HG02943 (cell line): Measurements from ENCODE around the gene RAPGEF1.

Source experiments
- ATAC-seq: cut with Tn5 transposase; IDR thresholded peaks from one replicate; pipeline ENCODE4 v1.9.1; 2021; ENCODE audit warnings: mild to moderate bottlenecking, low read depth, moderate library complexity; ENCODE audit not compliant: unreplicated experiment

RAPGEF1 gene

GRCh38 chr9:131630205-131630831 is 109.6 kb downstream of the RAPGEF1 start:
- no peak for ATAC-seq

GRCh38 chr9:131629825-131630204 is 110.1 kb downstream of the RAPGEF1 start:
- no peak for ATAC-seq

- no peak for ATAC-seq
These were observed 110.7 kb downstream of the RAPGEF1 start for GRCh38 chr9:131629226-131629500.

GRCh38 chr9:131628459-131629225 is 111.2 kb downstream of the RAPGEF1 start:
- no peak for ATAC-seq

GRCh38 chr9:131627648-131628458 is 112.0 kb downstream of the RAPGEF1 start:
- no peak for ATAC-seq

GRCh38 chr9:131627326-131627647 is 112.6 kb downstream of the RAPGEF1 start:
- ATAC-seq, result no peak

GRCh38 chr9:131625790-131626670 is 113.8 kb downstream of the RAPGEF1 start:
- ATAC-seq, result no peak

GRCh38 chr9:131625508-131625787 is 114.4 kb downstream of the RAPGEF1 start:
- no peak for ATAC-seq

- ATAC-seq, result no peak
These were observed 115.0 kb downstream of the RAPGEF1 start for GRCh38 chr9:131624636-131625507.

GRCh38 chr9:131623655-131624330 is 116.1 kb downstream of the RAPGEF1 start:
- no peak for ATAC-seq

GRCh38 chr9:131622523-131622922 is 117.4 kb downstream of the RAPGEF1 start:
- ATAC-seq, result no peak

GRCh38 chr9:131621551-131622358 is 118.1 kb downstream of the RAPGEF1 start:
- ATAC-seq, result no peak

GRCh38 chr9:131620764-131621520 is 118.9 kb downstream of the RAPGEF1 start:
- no peak for ATAC-seq

GRCh38 chr9:131619680-131620079 is 120.2 kb downstream of the RAPGEF1 start:
- ATAC-seq, result no peak

- no peak for ATAC-seq
These were observed 121.1 kb downstream of the RAPGEF1 start for GRCh38 chr9:131618785-131619184.

GRCh38 chr9:131618071-131618479 is 121.8 kb downstream of the RAPGEF1 start:
- ATAC-seq, result no peak

- no peak for ATAC-seq
These were observed 122.3 kb downstream of the RAPGEF1 start for GRCh38 chr9:131617611-131618010.
